Measurements from ENCODE around the gene MCOLN1.

Gene MCOLN1

DNA sequence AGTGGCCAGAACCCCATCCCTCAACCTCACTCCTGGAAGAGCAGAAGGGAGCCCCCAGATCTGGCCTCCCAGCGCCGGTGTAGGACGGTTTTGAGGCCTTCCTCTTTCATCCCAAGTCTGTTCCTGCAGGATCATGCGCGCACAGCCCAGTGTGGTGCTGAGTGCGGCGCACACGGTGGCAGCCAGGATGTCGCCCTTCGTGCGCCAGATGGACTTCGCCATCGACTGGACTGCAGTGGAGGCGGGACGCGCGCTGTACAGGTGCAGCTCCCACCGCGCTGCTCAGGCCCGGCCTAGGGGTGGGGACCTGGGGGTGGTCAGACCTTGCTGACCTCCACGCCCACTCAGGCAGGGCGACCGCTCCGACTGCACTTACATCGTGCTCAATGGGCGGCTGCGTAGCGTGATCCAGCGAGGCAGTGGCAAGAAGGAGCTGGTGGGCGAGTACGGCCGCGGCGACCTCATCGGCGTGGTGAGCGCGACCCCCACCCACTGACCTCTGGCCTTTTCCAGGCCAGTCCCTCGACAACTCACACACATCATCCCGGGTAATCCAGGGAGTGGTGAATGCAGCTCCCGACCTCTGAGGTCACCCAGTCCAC is 27.8 kb downstream of the MCOLN1 start:
- TF ChIP-seq TAF1 (IDR thresholded peaks at IDR 0.05; ENCODE audit: low read depth, low read length) (no peak), POLR2A (IDR thresholded peaks at IDR 0.05; ENCODE audit: low read depth, low read length) (no peak), PAX5 (IDR thresholded peaks at IDR 0.05; ENCODE audit: insufficient read depth, low read length, severe bottlenecking) (no peak), SPI1 (IDR thresholded peaks at IDR 0.05; ENCODE audit: low read depth, low read length) (no peak), POU2F2 (IDR thresholded peaks at IDR 0.05; ENCODE audit: low read depth, low read length) (no peak), POLR2AphosphoS5 (IDR thresholded peaks at IDR 0.05; ENCODE audit: low read depth, low read length) (no peak)
- no peak for DNase-seq (ENCODE audit: insufficient read length, low spot score)

DNA sequence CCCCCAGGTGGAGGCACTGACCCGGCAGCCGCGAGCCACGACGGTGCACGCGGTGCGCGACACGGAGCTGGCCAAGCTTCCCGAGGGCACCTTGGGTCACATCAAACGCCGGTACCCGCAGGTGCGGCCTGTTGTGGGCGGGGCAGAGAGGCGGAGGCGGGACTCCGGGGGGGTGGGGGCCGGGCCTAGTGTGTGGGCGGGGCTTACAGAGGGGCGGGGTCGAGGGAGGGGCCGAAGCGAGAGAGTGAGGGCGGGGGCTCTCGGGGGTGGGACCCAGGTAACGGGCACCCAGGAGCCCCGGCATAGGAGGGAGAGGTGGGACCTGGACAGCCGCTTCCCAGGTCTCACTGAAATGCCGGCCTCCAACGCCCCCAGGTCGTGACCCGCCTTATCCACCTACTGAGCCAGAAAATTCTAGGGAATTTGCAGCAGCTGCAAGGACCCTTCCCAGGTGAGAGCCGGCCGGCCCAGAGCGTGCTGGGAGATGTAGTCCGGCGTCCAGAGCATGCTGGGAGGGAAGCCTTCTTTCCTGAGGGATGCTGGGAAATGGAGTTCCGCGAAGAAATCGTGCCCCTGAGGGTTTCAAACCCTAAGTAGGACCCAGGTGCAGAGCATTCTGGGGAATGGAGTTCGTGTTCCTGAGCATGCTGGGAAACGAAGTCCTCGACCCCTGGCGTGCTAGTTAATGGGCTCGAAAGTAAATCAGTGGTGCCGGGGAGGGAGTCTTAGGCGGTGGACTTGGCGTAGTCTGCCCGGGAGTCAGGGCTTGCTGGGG is 28.8 kb downstream of the MCOLN1 start:
- DNase-seq (ENCODE audit: insufficient read length, low spot score) (no peak), FAIRE-seq (no peak)

More for the DNA sequence above, 27.8 kb downstream of the MCOLN1 start:
- FAIRE-seq, result no peak

DNA sequence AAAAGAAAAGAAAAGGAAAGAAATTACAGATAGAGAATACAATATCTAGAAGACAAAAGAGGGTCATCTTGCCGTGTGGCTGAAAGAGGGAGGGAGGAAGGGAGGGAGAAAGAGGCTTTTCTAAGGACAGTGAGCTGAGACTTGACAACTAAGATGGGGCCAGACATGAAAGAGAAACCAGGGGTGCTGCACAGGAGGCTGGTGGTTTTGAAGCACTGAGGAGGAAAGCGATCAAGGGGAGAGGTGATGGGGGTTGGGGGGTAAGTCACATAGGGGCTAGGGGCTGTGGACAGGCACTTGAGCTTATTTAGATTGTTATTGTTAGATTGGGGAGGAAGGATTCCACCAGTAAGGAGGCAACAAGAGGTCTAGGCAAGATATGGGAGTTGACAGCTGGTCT is 30.4 kb downstream of the MCOLN1 start:
- FAIRE-seq, result no peak
- DNase-seq (ENCODE audit: insufficient read length, low spot score), result peak; percentile 63
- TF ChIP-seq POLR2AphosphoS5 (IDR thresholded peaks at IDR 0.05; ENCODE audit: low read depth, low read length) (no peak), POU2F2 (IDR thresholded peaks at IDR 0.05; ENCODE audit: low read depth, low read length) (no peak), TAF1 (IDR thresholded peaks at IDR 0.05; ENCODE audit: low read depth, low read length) (no peak), PAX5 (IDR thresholded peaks at IDR 0.05; ENCODE audit: insufficient read depth, low read length, severe bottlenecking) (no peak), SPI1 (IDR thresholded peaks at IDR 0.05; ENCODE audit: low read depth, low read length) (no peak), POLR2A (IDR thresholded peaks at IDR 0.05; ENCODE audit: low read depth, low read length) (no peak)

More for the DNA sequence above, 28.8 kb downstream of the MCOLN1 start:
- TF ChIP-seq PAX5 (IDR thresholded peaks at IDR 0.05; ENCODE audit: insufficient read depth, low read length, severe bottlenecking), result no peak
- TF ChIP-seq POU2F2 (IDR thresholded peaks at IDR 0.05; ENCODE audit: low read depth, low read length), result no peak
- TF ChIP-seq POLR2A (IDR thresholded peaks at IDR 0.05; ENCODE audit: low read depth, low read length), result no peak
- TF ChIP-seq TAF1 (IDR thresholded peaks at IDR 0.05; ENCODE audit: low read depth, low read length), result no peak
- TF ChIP-seq SPI1 (IDR thresholded peaks at IDR 0.05; ENCODE audit: low read depth, low read length), result no peak
- TF ChIP-seq POLR2AphosphoS5 (IDR thresholded peaks at IDR 0.05; ENCODE audit: low read depth, low read length), result no peak

DNA sequence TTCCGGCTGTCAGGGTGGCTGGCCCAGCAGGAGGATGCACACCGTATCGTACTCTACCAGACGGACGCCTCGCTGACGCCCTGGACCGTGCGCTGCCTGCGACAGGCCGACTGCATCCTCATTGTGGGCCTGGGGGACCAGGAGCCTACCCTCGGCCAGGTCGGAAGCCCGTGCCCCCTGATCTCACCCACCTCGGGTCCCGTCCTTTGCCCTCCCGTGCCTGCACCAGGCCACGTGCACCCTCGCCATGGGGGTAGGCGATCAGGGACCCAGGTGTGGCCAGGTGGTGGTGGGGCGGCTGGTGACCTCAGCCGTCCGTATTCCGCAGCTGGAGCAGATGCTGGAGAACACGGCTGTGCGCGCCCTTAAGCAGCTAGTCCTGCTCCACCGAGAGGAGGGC is 32.1 kb downstream of the MCOLN1 start:
- TF ChIP-seq POLR2A (IDR thresholded peaks at IDR 0.05; ENCODE audit: low read depth, low read length), result no peak
- TF ChIP-seq SPI1 (IDR thresholded peaks at IDR 0.05; ENCODE audit: low read depth, low read length), result no peak
- TF ChIP-seq POLR2AphosphoS5 (IDR thresholded peaks at IDR 0.05; ENCODE audit: low read depth, low read length), result no peak
- no peak for TF ChIP-seq POU2F2 (IDR thresholded peaks at IDR 0.05; ENCODE audit: low read depth, low read length)
- TF ChIP-seq TAF1 (IDR thresholded peaks at IDR 0.05; ENCODE audit: low read depth, low read length), result no peak
- TF ChIP-seq PAX5 (IDR thresholded peaks at IDR 0.05; ENCODE audit: insufficient read depth, low read length, severe bottlenecking), result no peak
- DNase-seq (ENCODE audit: insufficient read length, low spot score), result no peak
- FAIRE-seq, result no peak

DNA sequence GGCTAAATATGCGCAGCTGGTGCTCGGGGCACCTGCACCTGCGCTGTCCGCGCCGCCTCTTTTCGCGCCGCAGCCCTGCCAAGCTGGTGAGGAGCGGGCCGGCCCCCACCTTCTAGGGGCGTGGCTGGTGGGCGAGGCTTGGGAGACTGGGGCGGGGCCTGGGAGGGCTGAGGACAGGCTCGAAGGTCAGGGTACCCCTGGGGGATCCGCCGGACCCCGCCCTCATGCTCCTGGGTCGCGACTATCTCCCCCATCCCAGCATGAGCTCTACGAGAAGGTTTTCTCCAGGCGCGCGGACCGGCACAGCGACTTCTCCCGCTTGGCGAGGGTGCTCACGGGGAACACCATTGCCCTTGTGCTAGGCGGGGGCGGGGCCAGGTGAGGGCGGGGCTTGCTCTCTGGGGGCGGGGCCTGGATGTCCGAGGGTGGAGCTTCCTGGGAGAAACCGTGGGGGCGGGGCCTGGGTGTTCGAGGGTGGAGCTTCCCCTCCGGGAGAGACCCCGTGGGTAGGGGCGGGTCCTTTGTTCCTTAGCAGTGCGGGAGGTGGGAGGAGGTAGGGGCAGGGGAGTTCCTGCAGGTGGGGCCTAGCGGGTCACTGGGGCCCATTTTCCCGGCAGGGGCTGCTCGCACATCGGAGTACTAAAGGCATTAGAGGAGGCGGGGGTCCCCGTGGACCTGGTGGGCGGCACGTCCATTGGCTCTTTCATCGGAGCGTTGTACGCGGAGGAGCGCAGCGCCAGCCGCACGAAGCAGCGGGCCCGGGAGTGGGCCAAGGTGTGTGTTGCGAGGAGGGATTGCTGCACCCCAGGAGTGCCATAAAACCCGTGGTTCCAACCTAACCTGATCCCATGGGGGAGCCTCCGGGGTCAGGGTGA is 32.8 kb downstream of the MCOLN1 start:
- DNase-seq (ENCODE audit: insufficient read length, low spot score), result peak; percentile 61

DNA sequence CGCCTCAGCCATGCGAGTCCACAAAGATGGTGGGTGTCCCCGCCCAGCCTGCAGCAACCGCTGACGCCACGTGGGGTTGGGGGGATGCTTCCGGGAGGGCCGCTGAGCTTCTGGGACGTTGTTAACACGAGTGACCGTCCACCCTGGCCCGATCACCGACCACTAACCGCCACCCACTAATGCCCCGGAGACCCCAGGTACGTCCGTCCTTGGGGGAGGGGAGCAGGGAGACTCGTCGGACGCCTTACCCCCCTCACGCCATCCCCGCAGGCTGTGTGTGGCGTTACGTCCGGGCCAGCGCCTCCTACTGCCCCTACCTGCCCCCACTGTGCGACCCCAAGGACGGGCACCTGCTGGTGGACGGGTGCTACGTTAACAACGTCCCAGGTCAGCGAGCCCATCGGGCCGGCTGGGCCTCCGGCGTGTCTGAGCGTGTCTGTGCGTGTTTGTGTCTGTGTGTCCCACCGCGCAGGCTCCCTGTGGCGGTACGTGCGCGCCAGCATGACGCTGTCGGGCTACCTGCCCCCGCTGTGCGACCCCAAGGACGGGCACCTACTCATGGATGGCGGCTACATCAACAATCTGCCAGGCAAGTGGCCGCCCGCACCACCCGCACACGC is 34.4 kb downstream of the MCOLN1 start:
- FAIRE-seq, result no peak
- no peak for DNase-seq (ENCODE audit: insufficient read length, low spot score)
- TF ChIP-seq SPI1 (IDR thresholded peaks at IDR 0.05; ENCODE audit: low read depth, low read length) (no peak), POLR2AphosphoS5 (IDR thresholded peaks at IDR 0.05; ENCODE audit: low read depth, low read length) (no peak), POU2F2 (IDR thresholded peaks at IDR 0.05; ENCODE audit: low read depth, low read length) (no peak), POLR2A (IDR thresholded peaks at IDR 0.05; ENCODE audit: low read depth, low read length) (no peak), TAF1 (IDR thresholded peaks at IDR 0.05; ENCODE audit: low read depth, low read length) (no peak), PAX5 (IDR thresholded peaks at IDR 0.05; ENCODE audit: insufficient read depth, low read length, severe bottlenecking) (no peak)

More for the DNA sequence above, 32.8 kb downstream of the MCOLN1 start:
- TF ChIP-seq TAF1 (IDR thresholded peaks at IDR 0.05; ENCODE audit: low read depth, low read length) (no peak), POLR2A (IDR thresholded peaks at IDR 0.05; ENCODE audit: low read depth, low read length) (no peak), POLR2AphosphoS5 (IDR thresholded peaks at IDR 0.05; ENCODE audit: low read depth, low read length) (no peak), POU2F2 (IDR thresholded peaks at IDR 0.05; ENCODE audit: low read depth, low read length) (no peak), SPI1 (IDR thresholded peaks at IDR 0.05; ENCODE audit: low read depth, low read length) (no peak), PAX5 (IDR thresholded peaks at IDR 0.05; ENCODE audit: insufficient read depth, low read length, severe bottlenecking) (no peak)
- no peak for FAIRE-seq

DNA sequence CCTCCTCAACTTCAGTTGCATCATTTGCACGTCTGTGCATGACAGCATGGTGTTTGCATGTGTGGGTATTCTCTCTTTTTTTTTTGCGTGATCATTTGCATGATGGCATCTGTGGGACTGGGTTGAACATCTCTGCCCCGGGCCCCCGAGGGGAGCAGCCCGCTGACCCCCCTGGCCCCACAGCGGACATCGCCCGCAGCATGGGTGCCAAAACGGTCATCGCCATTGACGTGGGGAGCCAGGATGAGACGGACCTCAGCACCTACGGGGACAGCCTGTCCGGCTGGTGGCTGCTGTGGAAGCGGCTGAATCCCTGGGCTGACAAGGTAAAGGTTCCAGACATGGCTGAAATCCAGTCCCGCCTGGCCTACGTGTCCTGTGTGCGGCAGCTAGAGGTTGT is 36.2 kb downstream of the MCOLN1 start:
- FAIRE-seq, result no peak
- no peak for DNase-seq (ENCODE audit: insufficient read length, low spot score)
- TF ChIP-seq PAX5 (IDR thresholded peaks at IDR 0.05; ENCODE audit: insufficient read depth, low read length, severe bottlenecking), result no peak
- no peak for TF ChIP-seq POLR2AphosphoS5 (IDR thresholded peaks at IDR 0.05; ENCODE audit: low read depth, low read length)
- no peak for TF ChIP-seq TAF1 (IDR thresholded peaks at IDR 0.05; ENCODE audit: low read depth, low read length)
- TF ChIP-seq POU2F2 (IDR thresholded peaks at IDR 0.05; ENCODE audit: low read depth, low read length), result no peak
- no peak for TF ChIP-seq POLR2A (IDR thresholded peaks at IDR 0.05; ENCODE audit: low read depth, low read length)
- TF ChIP-seq SPI1 (IDR thresholded peaks at IDR 0.05; ENCODE audit: low read depth, low read length), result no peak

DNA sequence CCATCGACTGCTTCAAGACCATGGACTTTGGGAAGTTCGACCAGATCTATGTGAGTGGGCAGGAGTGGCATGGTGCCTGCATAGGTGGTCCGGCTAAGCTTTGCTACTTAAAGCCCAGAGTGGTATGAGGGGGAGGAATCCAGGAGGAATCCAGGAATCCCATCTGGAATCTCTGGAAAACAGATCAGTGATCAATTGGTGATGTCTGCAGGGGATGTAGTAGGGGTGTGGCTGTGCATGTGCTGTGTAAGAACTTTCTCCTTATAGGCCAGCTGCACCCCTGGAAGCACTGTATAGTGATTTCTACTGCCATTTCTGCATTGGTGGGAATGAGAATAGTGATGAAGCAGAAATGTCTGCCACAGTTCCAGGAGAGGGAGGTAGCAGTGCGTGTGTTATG is 36.7 kb downstream of the MCOLN1 start:
- no peak for DNase-seq (ENCODE audit: insufficient read length, low spot score)
- TF ChIP-seq PAX5 (IDR thresholded peaks at IDR 0.05; ENCODE audit: insufficient read depth, low read length, severe bottlenecking) (no peak), TAF1 (IDR thresholded peaks at IDR 0.05; ENCODE audit: low read depth, low read length) (no peak), POLR2A (IDR thresholded peaks at IDR 0.05; ENCODE audit: low read depth, low read length) (no peak), POLR2AphosphoS5 (IDR thresholded peaks at IDR 0.05; ENCODE audit: low read depth, low read length) (no peak), POU2F2 (IDR thresholded peaks at IDR 0.05; ENCODE audit: low read depth, low read length) (no peak), SPI1 (IDR thresholded peaks at IDR 0.05; ENCODE audit: low read depth, low read length) (no peak)
- FAIRE-seq, result no peak
